HG03558 (cell line): Measurements from ENCODE around the gene EEF2KMT.
"Not testable (repeated sequence)": the region's sequence is repeated elsewhere in the genome, so short reads cannot be mapped to it uniquely, and the experiment has no call there.

Source experiments
- ATAC-seq: cut with Tn5 transposase; IDR thresholded peaks from one replicate; pipeline ENCODE4 v1.9.1; 2021; ENCODE audit warnings: moderate number of reproducible peaks; ENCODE audit not compliant: unreplicated experiment; ENCODE audit errors: extremely low read depth

EEF2KMT gene

DNA sequence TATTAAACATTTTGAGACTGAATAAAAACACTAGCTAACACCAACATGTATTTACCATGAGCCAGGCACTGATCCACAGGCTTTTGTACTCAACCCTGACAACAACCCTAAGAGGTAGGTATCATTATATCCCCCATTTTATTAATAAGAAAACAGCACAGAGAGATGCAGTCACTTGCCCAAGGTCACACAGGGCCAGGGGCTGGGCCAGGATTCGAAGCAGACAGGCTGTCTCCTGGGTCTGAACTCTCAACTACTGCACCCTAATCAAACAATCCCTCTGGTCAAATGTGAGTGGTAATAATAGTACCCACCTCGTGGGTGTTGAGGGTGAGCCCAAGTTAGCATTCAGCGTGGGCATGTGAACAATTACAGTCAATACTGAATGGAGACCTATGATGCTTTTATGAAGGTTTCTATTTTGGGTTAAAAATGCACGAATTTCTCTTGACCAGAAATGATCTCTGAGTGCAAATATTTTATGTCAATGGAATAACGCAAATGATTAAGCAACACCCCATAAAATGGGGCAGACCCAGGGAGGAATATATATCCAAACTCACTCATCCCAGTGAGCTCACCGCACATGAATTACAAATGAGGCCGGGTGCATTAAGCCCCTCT is 1.0 kb downstream of the EEF2KMT start:
- ATAC-seq = not testable (repeated sequence)

- ATAC-seq = not testable (repeated sequence)
These were observed 2.3 kb downstream of the EEF2KMT start for GRCh38 chr16:5095145-5095830.

DNA sequence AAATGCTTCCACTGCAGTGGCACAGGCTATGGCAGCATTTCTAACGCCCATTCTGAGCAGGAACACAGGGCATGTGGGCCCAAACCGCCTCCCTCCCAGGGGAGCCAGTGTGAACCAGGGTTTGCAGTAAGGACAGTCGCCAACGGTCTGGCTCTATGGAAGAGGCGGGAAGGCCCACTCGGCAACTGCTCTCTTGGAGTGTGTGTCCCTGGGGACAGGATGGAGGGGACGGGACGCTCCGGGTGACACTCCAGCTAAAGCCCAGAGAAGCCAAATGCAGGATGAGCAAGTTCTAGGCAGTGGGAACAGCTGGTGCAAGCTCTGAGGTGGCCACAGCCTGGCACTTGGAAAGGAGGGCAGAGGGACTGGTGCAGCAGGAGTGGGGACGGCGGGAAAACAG is 3.8 kb downstream of the EEF2KMT start:
- ATAC-seq = not testable (repeated sequence)

DNA sequence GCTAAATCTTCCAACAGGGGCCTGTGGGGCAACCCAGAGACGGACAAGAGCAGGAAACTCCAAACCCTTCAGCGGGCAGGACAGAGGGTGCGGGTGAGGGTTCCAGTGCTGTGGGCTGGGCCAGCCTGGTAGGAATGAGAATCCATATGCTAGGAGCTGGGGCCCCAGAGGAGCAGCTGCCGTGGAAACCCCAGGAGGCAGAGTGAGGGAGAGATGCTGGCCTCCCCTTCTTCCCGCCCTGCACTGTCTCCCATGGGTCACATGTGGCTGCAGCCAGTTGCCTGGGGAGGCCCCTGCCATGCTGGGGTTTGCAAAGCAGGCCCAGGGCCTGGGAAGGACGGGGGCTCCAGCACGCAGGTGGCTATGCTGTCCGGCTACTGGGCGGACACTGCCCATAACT is 4.5 kb downstream of the EEF2KMT start:
- ATAC-seq = not testable (repeated sequence)

DNA sequence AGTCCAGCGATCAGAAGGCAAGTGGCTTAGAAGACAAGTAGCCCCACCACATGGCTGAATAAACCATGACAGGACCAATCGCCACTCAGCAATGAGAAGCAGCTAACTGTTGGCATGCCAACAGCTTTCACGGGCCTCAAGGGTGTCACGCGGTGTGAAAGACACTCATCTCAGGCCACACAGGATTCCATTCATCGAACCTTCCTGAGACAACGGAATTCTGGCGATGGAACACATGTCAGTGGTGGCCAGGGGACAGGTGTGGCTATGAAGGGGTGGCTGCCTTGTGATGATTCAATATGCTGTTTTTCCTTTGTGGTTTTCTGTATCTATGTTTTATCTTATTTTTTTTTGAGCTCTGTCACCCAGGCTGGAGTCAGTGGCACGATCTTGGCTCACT is 7.0 kb downstream of the EEF2KMT start:
- ATAC-seq = not testable (repeated sequence)

GRCh38 chr16:5089911-5090555 is 7.6 kb downstream of the EEF2KMT start:
- not testable (repeated sequence) for ATAC-seq

GRCh38 chr16:5088936-5089335 is 8.7 kb downstream of the EEF2KMT start:
- not testable (repeated sequence) for ATAC-seq

- not testable (repeated sequence) for ATAC-seq
These were observed 9.4 kb downstream of the EEF2KMT start for GRCh38 chr16:5088086-5088790.

DNA sequence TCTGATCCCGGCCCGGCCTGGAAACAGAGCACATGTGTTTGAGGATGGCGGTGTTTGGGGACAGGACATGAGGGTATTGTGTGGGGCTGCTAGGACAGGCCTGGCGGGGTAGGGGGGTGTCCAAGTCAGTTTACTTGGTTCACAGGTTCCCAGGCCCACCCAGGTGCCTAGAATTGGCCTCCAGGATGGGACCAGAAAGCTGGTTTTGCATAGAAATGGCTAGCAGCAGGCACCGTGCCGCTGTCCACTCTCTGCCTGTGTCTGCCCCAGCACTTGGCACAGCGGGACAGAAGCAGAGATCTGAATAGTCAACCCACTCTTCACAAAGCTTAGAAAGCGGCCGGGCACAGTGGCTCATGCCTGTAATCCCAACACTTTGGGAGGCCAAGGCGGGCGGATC is 11.9 kb downstream of the EEF2KMT start:
- ATAC-seq = not testable (repeated sequence)

DNA sequence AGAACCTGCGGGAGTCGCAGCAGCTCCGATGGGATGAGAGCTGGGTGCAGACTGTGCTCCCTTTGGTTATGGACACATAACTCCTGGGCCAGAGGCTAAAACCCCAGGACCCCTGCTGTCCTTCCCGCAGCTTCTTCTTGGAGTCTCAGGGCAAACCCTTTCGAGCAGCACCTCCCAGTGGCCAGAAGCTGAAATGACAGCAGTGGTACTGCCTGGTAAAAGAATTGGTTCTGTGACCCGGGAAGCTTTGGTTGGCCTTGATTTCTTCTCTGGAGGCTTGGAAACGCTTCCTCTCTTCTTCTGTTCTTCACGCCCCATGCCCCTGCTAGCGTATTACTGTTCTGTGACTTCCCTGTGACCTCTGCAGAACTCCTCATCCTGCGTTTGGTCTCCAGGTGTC is 12.8 kb downstream of the EEF2KMT start:
- ATAC-seq = not testable (repeated sequence)

DNA sequence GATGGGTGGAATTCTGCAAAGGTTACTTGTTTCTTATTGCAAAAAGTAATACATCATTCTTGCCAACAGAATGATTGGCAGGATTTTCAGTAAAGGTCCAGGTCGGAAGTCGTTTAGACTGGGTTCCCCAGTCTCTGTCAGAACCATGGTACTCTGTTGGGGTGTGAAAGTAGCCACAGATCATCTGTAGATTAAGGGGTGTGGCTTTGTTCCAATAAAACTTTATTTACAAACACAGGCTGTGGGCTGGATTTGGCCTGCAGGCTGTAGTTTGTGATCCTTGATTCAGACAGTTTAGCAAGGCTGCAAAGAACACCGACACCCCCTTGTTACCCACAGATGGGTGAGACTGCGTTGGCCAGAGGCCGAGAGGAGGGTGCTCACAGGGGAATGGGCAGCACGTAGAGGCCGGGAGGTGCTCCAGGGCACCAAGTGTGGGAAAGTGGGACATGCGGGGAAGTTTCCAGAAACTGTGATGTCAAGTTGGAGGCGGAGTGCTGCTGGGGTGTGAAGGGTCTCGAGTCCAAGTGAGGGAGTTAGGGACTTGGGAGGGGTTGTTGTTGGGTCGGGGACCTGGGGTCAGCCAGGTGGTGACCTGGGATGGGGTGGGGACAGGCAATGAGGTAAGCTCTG is 13.4 kb downstream of the EEF2KMT start:
- not testable (repeated sequence) for ATAC-seq

GRCh38 chr16:5083646-5084045 is 13.9 kb downstream of the EEF2KMT start:
- not testable (repeated sequence) for ATAC-seq

DNA sequence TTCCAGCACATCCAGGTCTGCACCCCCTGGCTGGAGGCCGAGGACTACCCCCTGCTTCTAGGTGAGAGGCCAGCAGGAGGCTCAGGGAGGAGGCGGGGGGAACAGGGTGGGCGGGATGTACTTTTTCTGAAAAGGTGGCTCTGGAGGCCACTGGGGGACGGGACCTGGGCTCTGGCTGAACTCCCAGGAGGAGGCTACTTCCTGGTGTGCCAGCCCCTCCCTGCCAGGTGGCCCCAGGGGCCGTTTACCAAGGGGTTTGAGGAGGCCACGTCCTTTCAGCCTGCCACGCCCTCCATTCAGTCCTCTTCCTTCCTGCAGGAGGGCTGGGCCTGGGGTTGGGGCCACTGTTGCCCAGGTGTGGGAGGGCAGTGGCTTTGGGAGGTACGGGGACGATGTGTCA is 16.6 kb downstream of the EEF2KMT start:
- not testable (repeated sequence) for ATAC-seq

- ATAC-seq = not testable (repeated sequence)
These were observed 17.1 kb downstream of the EEF2KMT start for GRCh38 chr16:5080461-5080860.

DNA sequence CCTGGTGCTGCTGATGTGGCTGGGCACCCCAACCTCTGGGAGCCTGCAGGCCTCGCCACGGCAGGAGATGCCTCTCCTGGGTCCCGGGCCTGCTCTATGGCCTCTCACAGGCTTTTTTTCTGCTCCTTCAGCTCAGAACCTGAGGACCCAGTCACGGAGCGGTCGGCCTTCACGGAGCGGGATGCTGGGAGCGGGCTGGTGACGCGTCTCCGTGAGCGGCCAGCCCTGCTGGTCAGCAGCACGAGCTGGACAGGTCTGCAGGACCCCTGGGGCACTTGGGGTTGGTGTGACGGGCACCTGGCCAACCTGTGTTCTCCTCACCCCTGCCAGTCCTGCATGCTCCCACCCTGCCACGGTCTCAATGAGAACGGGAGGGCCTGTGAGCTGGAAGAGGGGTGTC is 19.0 kb downstream of the EEF2KMT start:
- no peak for ATAC-seq

GRCh38 chr16:5077304-5077703 is 20.3 kb downstream of the EEF2KMT start:
- no peak for ATAC-seq

DNA sequence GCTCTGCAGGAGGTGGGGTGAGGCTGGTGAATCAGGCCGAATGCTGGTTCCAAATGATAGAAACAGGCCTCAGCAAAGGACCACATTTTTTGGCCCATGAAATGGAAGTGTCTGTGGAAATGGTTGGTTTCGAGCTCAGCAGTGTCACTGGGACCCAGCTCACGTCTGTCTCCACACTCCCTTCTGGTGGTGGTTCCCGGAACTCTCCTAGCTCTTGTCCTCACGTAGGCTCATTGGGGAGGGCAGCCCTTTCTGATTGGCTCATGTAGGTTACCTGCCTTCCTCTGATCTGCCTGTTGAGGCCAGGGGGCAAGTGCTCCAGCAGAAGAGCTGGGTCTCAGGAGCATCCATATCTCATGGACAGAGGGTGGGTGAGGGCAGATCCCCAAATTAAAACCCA is 22.0 kb downstream of the EEF2KMT start:
- ATAC-seq = no peak

DNA sequence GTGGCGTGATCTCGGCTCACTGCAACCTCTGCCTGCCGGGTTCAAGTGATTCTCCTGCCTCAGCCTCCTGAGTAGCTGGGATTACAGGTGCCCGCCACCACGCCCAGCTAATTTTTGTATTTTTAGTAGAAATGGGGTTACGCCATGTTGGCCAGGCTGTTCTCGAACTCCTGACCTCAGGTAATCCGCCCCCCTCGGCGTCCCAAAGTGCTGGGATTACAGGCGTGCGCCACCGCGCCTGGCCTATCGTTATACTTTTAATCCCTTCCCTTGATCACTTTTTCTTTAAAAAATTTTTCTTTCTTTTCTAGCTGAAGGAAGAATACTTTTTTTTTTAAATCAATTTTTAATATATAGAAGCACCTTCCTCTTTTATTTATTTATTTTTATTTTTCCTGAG is 23.8 kb downstream of the EEF2KMT start:
- not testable (repeated sequence) for ATAC-seq

GRCh38 chr16:5073279-5073629 is 24.3 kb downstream of the EEF2KMT start:
- no peak for ATAC-seq
